Fibroblast of lung (primary cell): ENCODE data around the gene NAT10. TPM values are rescaled to one million over a fixed set of nuclear protein-coding genes. Genes with fewer than 3 reads are reported as not detected.

ENCODE experiments used
- DNase-seq, 2 donors: peaks; one replicate each; pipeline versions ENCODE4 v3.0.0 to v3.0.0-alpha.2; 2010; ENCODE audit warnings: low read depth in 2 of 2
- H2AFZ ChIP-seq: 2 replicates; pipeline ENCODE4 v1.5.1; 2012; ENCODE audit warnings: low read length, control low read depth, inconsistent platforms
- H3K27ac ChIP-seq: 2 replicates; pipeline ENCODE4 v1.5.1; 2011; ENCODE audit warnings: low read length, control low read depth; ENCODE audit not compliant: insufficient read depth
- H3K27me3 ChIP-seq: 2 replicates; pipeline ENCODE4 v1.5.1; 2011; ENCODE audit warnings: mild to moderate bottlenecking, low read length; ENCODE audit not compliant: control insufficient read depth, insufficient read depth
- H3K36me3 ChIP-seq: 2 replicates; pipeline ENCODE4 v1.5.1; 2011; ENCODE audit warnings: low read length; ENCODE audit not compliant: control insufficient read depth, insufficient read depth
- H3K4me1 ChIP-seq: 2 replicates; pipeline ENCODE4 v1.5.1; 2011; ENCODE audit warnings: low read length; ENCODE audit not compliant: control insufficient read depth, insufficient read depth; ENCODE audit errors: extremely low read depth
- H3K4me2 ChIP-seq: 2 replicates; pipeline ENCODE4 v1.5.1; 2011; ENCODE audit warnings: low read length, control low read depth; ENCODE audit not compliant: insufficient read depth; ENCODE audit errors: extremely low read depth
- H3K4me3 ChIP-seq, 4 experiments: fragments of 200-600 bp in 1 of 4; sonication (generic) in 1 of 4; replicated peaks in 1 of 4; 2 replicates each; pipeline ENCODE4 v1.5.1; 2011 to 2016; ENCODE audit warnings: low read length in 4 of 4, low read depth in 3 of 4, mild to moderate bottlenecking in 3 of 4, control low read depth in 2 of 4, inconsistent platforms in 1 of 4, mixed read lengths in 1 of 4; ENCODE audit not compliant: insufficient read depth in 1 of 4; ENCODE audit errors: control extremely low read depth in 1 of 4
- H3K79me2 ChIP-seq: 2 replicates; pipeline ENCODE4 v1.5.1; 2012; ENCODE audit warnings: mild to moderate bottlenecking, low read length, inconsistent platforms; ENCODE audit not compliant: control insufficient read depth, insufficient read depth
- H3K9ac ChIP-seq: 2 replicates; pipeline ENCODE4 v1.5.1; 2011; ENCODE audit warnings: mild to moderate bottlenecking, low read length, control low read depth; ENCODE audit not compliant: insufficient read depth
- H3K9me3 ChIP-seq: 2 replicates; pipeline ENCODE4 v1.5.1; 2012; ENCODE audit warnings: low read depth, low read length; ENCODE audit not compliant: control insufficient read depth, insufficient read depth
- H4K20me1 ChIP-seq: 2 replicates; pipeline ENCODE4 v1.5.1; 2011; ENCODE audit warnings: low read length; ENCODE audit not compliant: control insufficient read depth, insufficient read depth; ENCODE audit errors: extremely low read depth
- EZH2 ChIP-seq: IDR thresholded peaks from 2 replicates; pipeline ENCODE4 v1.5.1; 2012; ENCODE audit warnings: low read length, control low read depth, mild to moderate bottlenecking; ENCODE audit errors: missing control alignments
- polyA plus RNA-seq, 2 donors: library from polyadenylated mRNA; depleted of rRNA in 1 of 2; stranded (reverse) in 1 of 2; unstranded in 1 of 2; fragments of >200 nt; gene quantifications; 2 replicates each; pipeline ENCODE4 v1.2.1, GENCODE V29; 2011 to 2012; ENCODE audit warnings: missing spikeins in 1 of 2
- total RNA-seq: library from RNA; depleted of rRNA; stranded (reverse); fragments of >200 nt; gene quantifications from 2 replicates; pipeline ENCODE4 v1.2.1, GENCODE V29; 2014
- TF ChIP-seq, protein P1 (sequence below), 2 donors: IDR thresholded peaks in 1 of 2; conservative IDR thresholded peaks in 1 of 2; 1 replicate in 1 of 2; 2 replicates in 1 of 2; pipeline ENCODE4 v1.5.1; 2011 to 2012; ENCODE audit warnings: low read length in 2 of 2, control low read depth in 1 of 2, inconsistent platforms in 1 of 2, low read depth in 1 of 2, mild to moderate bottlenecking in 1 of 2

Gene NAT10
- total and polyA plus RNA-seq, 2 donors (not counting 1 experiment from before 2014, with no cell fraction given): 14.4 to 21.5 TPM

DNA sequence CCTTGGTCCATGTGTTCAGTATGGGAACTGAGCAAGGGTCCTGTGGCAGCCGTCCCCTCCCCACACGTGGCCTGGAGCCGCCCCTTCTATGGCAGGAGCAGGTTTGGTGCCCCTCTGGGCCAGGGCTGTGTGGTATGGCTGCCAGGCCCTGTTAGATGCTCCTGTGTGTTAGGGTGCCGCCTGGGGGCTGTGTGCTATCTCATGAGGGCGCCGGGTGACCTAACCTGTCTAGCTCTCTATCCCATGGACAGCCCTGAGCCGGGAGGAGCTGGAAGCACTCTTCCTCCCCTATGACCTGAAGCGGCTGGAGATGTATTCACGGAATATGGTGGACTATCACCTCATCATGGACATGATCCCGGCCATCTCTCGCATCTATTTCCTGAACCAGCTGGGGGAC lies 34.7 kb downstream of the NAT10 start:
- no peaks in the 10 kb centered on the region for H3K79me2 ChIP-seq
- DNase-seq: no peak
- H3K4me3 ChIP-seq: no peak overlapping the region
- H3K36me3 ChIP-seq: peaks cover 40% of the 10 kb centered on the region
- H3K4me2 ChIP-seq: no peak overlapping the region
- no peaks in the 10 kb centered on the region for H3K4me1 ChIP-seq
- TF ChIP-seq, protein P1, sequence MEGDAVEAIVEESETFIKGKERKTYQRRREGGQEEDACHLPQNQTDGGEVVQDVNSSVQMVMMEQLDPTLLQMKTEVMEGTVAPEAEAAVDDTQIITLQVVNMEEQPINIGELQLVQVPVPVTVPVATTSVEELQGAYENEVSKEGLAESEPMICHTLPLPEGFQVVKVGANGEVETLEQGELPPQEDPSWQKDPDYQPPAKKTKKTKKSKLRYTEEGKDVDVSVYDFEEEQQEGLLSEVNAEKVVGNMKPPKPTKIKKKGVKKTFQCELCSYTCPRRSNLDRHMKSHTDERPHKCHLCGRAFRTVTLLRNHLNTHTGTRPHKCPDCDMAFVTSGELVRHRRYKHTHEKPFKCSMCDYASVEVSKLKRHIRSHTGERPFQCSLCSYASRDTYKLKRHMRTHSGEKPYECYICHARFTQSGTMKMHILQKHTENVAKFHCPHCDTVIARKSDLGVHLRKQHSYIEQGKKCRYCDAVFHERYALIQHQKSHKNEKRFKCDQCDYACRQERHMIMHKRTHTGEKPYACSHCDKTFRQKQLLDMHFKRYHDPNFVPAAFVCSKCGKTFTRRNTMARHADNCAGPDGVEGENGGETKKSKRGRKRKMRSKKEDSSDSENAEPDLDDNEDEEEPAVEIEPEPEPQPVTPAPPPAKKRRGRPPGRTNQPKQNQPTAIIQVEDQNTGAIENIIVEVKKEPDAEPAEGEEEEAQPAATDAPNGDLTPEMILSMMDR (conservative IDR thresholded peaks at IDR 0.05 in 1 of 2, IDR thresholded peaks at IDR 0.05 in 1 of 2; ENCODE audit: low read depth in 1 of 2, low read length in 2 of 2): no peak
- TF ChIP-seq EZH2: no peak
- H3K27ac ChIP-seq: no peak overlapping the region
- H3K9ac ChIP-seq: no peak overlapping the region
- H2AFZ ChIP-seq: no peak overlapping the region
- H3K27me3 ChIP-seq: no peaks in the 10 kb centered on the region
- H4K20me1 ChIP-seq: no peaks in the 10 kb centered on the region
- H3K9me3 ChIP-seq: no peaks in the 10 kb centered on the region

DNA sequence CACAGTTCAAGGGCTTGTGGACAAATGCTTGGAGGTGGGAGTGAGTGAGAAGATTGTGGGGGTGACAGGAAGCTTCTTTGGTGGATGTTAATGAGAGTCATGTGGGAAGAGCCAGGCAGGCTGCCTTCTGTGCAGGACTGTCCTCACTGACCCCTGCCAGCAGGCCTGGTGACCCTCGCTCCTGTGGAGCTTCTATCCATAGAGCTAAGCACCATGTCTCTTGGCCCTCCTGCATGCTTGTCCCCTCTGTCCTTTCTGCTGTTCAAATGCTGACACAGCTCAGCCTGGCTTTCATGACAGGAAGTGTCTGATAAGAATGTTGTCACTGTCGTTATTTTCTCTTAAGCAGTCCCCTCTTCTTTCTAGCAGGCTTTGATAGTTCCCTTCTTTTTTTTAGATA lies 37.6 kb downstream of the NAT10 start:
- Histone ChIP-seq H2AFZ (no peak overlapping the region), H3K79me2 (no peaks in the 10 kb centered on the region), H3K4me3 (no peak overlapping the region), H4K20me1 (no peaks in the 10 kb centered on the region), H3K36me3 (peaks cover 32% of the 10 kb centered on the region), H3K27ac (no peak overlapping the region), H3K4me1 (no peaks in the 10 kb centered on the region), H3K27me3 (no peaks in the 10 kb centered on the region), H3K9ac (no peak overlapping the region), H3K4me2 (no peak overlapping the region), H3K9me3 (no peaks in the 10 kb centered on the region)
- TF ChIP-seq, protein P1 (conservative IDR thresholded peaks at IDR 0.05 in 1 of 2, IDR thresholded peaks at IDR 0.05 in 1 of 2; ENCODE audit: low read depth in 1 of 2, low read length in 2 of 2): no peak
- no peak for TF ChIP-seq EZH2
- no peak for DNase-seq

DNA sequence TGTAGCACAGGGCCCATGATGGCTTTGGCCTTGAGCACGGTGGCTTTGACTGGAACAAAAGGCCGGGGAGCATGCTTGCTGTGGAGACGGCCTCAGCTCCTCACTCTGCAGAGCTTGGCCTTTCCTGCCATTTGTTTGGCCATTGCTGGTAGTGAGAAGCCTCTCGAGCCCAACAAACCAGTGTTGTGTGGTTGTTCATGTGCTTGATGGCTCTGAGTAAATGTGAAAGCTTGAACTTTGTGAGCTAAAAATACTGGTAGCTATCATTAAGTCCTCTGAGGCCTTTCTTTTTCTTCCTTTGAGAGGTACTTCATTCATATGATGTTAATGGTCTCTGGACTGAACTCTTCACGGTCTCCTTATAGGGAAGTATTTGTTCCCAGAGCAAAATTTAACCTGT lies 39.6 kb downstream of the NAT10 start:
- no peaks in the 10 kb centered on the region for H4K20me1 ChIP-seq
- H3K9ac ChIP-seq: no peak overlapping the region
- H3K4me3 ChIP-seq: no peak overlapping the region
- TF ChIP-seq, protein P1 (conservative IDR thresholded peaks at IDR 0.05 in 1 of 2, IDR thresholded peaks at IDR 0.05 in 1 of 2; ENCODE audit: low read depth in 1 of 2, low read length in 2 of 2): no peak
- TF ChIP-seq EZH2: no peak
- DNase-seq: no peak
- H3K4me1 ChIP-seq: no peaks in the 10 kb centered on the region
- H2AFZ ChIP-seq: no peak overlapping the region
- H3K27me3 ChIP-seq: no peaks in the 10 kb centered on the region
- no peaks in the 10 kb centered on the region for H3K79me2 ChIP-seq
- H3K4me2 ChIP-seq: no peak overlapping the region
- no peaks in the 10 kb centered on the region for H3K9me3 ChIP-seq
- no peak overlapping the region for H3K27ac ChIP-seq
- peaks cover 23% of the 10 kb centered on the region for H3K36me3 ChIP-seq
